HG03159 (cell line): ENCODE measurements around the gene NEDD1.

Experiments used
- ATAC-seq: cut with Tn5 transposase; IDR thresholded peaks from one replicate; pipeline ENCODE4 v1.9.1; 2021; ENCODE audit warnings: mild to moderate bottlenecking, moderate library complexity; ENCODE audit not compliant: unreplicated experiment

NEDD1 gene

DNA sequence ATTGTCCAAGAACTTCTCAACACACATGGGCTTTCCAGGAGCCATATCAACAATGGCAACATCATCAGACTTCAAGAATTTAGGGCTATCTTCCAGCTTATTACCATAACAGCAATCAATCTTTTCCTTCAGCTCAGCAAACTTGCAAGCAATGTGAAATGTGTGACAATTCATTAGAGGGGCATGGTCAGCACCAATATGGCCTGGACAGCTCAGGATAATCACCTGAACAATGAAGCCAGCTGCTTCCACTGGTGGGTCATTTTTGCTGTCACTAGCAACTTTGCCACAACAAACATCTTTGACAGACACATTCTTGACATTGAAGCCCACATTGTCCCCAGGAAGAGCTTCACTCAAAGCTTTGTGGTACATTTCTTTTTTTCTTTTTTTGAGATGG, 5.9 kb upstream of the NEDD1 start:
- ATAC-seq = no peak

DNA sequence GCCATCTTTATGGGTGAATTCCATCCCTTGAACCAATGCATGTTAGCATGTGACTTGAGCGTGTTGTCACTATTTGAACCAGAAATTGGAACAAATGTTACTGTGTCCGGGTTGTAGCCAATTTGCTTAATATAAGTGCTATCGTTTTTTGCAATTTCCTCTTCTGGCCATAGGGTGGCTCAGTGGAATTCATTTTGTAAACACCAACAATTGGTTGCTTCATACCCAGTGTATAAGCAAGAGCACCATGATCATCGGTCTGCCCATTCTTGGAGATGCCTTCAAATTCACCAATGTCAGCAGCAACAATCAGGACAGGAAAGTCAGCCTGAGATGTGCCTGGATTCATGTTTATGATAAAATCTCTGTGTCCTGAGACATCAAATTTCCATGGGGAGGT, 5.0 kb upstream of the NEDD1 start:
- peak; percentile 30 for ATAC-seq

DNA sequence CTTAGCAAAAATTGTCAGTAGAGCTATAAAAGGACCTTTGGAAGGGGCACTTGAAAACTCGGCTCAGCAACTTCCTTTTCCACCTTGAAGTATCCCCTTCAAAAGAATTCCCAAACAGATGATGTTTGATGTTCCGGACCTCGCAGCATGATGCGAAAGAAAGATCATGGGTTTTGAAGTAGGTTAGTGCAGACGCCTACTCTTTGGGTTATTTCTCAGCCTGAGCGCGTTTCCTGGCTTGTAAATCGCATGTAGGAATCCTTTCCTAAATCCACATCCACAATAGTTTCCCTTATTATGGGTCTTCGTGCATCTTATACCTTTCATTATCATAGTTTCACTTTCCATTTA, 584 bp upstream of the NEDD1 start:
- no peak for ATAC-seq

DNA sequence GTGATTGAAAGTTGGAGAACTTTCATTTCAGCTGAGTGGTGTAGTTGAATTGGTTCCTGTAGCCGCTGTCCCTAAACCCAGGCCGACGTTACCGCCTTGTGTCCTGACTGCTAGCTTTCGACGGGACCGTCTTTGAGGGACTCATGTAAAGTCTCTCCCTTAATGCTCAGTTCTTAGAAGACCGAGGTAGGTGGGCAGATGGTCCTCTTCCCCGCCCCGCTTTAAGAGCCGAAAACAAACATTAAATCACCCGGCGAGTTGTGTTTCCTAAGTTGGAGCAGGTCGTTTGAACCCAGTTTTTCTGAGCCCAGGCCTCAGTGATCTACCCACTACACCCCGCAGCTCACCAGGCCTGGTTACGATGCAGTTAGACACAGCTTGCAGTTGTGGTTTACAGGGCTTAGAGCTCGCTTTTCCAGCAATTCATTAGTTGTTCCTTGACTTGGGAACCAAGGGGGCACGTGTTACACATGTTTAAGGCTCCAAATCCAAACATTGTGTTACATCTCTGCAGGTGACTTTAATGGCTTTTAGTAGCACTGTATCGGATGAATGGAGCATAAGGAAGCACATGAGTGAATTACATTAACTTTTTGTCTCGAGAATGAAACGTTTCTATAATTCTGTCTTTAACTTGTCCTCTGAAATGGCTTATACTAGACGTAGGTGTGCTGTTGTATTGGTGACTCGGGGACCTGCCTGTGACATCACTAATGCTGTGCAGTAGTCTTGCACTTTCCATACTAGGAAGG, 790 bp downstream of the NEDD1 start:
- peak; percentile 27 for ATAC-seq

DNA sequence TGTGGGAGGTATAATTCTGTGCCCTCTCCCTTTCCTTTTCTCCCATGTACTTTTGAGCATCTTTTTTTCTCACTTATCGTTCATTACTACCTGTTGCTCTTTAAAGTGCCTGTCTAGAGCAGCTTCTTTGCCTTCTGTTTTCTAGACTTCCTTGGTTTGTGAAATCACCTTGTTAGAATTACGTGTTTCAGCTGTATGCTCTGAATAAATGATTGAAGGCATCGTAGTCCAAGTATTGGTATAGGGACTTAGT, 1.3 kb downstream of the NEDD1 start:
- ATAC-seq = no peak

DNA sequence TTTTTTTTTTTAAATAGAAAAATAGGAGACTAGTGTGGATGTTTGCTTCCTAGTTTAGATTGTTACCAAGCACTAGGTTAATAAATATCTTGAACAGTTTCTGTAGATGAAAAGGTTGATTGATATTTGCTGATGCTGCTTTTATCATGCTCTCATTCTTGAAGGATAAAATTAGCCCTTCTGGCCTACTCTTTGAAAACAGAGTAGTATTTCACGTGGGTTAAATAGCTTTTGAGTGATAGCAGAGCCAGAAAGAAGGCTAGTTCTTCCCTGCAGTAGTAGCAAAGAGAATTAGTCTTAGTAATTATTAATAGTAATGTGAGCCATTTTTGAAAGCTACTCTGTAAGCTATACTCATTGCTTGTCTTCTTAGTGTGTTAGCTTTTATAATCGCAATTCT, 5.2 kb downstream of the NEDD1 start:
- ATAC-seq = no peak

DNA sequence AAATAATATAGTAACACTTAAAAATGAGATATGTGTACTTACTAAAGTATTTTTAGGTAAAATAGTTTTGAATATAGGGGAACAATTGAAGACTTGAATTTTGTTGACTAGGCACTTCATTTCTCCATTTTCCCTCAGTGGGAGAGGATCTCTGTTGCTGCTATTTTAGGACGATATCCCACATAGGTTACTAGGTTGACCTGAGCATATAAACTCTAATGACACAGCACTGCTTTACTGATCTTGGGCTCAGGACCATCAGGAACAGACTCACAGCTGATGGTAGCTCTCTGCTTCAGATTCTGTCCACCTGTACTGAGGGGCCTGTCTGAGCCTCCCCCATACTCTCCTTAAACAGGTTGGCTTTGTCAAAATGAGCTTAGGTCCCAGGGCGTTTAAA, 5.9 kb downstream of the NEDD1 start:
- ATAC-seq = no peak

DNA sequence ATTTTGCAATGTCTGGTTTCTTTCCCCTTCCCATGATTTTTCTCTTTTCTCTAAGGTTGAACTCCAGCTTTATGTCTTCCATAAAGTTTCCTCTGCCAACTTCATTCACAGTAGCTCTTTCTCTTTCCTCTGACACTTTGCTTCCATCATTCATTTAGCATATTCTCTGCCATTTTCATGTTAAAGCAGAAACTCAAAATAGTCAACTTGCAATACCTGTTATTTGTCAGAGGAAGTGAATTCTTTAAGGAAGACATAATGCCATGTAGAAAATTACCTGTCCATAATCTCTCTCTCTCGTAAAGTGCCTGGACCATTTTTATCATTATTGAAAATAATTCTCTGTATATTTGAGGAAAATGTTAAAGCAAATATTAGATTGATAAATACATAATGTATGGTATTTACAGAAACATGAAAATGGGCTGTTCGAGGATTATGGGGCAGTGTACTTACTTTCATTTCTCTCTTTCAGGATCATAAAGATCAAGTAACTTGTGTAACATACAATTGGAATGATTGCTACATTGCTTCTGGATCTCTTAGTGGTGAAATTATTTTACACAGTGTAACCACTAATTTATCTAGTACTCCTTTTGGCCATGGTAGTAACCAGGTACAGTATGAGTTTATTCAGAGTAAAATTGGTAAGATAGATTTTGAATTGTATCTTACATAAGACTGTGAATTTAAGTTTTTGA, 12.6 kb downstream of the NEDD1 start:
- no peak for ATAC-seq

DNA sequence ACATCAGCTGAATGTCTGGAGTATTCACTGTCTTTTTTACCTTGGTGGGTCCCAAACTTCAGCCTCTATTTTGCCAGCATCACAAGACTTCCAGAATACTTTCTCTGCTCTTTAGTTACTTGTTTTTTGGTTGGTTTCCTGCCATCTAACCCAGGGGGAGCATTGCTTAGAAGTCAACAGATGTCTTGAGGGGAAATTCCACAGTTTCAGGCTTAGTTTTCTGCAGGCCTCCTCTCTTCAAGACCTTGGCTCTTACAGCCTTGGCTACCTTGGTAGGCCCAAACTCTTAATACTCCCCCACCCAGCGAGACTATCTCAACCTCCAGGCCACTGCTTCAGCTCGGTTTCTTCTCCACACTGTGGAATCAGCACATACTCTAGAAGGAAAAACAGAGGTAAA, 41.7 kb downstream of the NEDD1 start:
- no peak for ATAC-seq

DNA sequence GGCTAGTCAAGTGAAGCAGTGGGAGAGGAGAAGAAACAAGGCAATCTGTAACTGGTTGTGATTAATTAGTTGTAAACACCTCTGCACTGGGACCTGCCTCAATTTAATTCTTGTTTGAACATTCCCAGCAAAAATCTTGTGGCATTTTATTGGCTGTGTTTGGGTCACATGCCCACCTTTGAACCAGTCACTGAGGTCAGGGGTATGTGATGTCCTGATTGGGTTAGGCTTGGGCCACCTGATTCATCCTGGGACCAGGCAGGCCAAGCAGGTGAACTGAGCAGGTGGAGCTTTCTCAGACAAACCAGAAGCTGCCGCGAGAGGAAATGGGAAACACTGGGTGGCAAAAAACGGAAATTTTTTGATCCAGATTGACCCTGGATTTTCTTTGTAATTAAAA, 72.5 kb downstream of the NEDD1 start:
- no peak for ATAC-seq

DNA sequence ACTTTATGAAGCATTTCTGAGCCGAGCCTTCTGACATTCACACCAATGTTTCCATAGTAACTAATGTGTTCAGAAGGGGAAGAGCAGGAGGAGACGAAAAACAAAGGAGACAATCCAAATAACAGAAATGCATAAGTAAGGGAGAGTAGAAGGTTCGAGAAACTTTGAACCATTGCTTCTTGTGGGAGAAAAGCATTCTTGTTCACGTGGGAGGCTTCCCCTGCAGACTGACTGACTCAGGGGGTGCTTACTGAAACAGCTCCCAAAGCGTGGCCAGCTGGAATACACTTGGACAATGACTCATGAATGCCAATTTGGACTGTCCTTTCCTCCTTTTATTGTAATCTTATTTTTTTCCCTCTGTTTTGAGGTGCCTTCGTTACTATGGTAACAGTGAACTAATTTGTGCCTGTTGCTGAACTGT, 73.9 kb downstream of the NEDD1 start:
- ATAC-seq = no peak

DNA sequence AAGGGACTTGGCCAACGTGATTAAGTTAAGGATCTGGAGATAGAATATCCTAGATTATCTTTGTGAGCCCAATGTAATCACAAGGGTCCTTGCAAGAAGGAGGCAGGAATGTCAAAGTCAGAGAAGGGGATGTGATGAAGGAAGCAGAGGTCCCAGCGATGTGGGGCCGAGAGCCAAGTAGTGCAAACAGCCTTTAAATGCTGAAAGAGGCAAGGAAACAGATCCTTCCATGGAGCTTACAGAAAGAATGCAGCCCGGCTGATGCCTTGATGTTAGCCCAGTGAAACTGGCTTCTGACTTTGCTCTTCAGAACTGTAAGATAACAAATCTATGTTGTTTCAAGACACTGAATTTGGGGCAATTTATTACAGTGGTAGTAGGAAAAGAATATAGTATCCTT, 74.9 kb downstream of the NEDD1 start:
- no peak for ATAC-seq

DNA sequence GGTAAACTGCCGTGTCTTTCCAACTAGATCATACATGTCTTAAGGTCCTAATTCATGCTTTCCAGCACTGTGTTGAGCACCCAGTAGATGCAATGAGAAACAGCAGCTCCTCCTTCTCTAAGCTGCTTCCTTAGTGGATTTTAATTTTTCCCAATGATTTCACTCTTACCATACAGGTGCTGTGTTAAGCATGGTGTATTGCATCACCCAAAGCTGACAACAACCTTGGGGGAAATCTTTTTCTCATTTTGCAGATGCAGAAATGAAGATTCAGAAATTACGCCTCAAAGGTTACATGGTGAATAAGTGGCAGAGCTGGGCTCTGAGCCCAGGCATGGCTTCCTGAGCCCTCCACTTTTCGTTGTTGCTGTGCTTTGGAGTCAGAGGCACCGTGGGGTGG, 75.6 kb downstream of the NEDD1 start:
- no peak for ATAC-seq

DNA sequence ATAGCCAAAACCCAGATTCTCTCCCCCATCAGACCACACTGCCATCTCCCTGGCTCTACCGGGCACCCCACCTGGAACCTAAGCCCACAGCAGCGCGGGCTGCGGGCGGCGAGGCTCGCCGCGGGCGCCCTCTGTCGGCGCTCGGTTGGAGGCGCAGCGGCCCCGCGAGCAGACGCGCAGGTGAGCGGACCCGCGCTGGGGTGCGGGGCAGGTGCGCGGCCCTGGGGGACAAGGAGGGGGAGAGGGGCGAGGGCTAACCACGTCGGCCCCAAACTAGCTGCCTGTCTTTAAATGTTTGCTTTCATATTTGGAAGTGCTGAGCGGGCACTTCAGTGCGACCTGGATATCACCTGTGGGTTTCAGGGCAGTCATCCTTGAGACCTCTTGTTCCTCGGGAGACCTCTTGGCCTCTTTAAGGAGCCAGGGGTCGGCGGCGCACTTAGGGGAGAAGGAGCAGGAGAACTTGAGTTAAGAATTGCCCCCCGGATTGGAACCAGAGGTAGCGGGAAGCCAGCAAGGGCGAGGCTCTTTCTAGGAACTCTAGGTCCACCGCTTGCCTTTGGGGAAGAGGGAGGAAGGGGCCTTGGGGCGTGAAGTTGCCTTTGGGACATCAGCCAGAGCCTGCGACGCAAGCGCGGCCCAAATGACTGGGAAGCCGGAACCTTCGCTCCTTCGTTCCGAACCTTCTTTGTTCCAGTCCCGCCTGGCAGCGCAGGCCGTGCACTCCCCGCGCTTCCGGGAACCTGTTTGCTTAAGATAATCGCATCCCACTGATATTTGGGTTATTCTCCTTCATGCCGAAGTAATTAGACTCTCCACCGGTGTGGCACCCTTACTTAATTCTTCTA, 78.7 kb downstream of the NEDD1 start:
- ATAC-seq = peak; percentile 88

DNA sequence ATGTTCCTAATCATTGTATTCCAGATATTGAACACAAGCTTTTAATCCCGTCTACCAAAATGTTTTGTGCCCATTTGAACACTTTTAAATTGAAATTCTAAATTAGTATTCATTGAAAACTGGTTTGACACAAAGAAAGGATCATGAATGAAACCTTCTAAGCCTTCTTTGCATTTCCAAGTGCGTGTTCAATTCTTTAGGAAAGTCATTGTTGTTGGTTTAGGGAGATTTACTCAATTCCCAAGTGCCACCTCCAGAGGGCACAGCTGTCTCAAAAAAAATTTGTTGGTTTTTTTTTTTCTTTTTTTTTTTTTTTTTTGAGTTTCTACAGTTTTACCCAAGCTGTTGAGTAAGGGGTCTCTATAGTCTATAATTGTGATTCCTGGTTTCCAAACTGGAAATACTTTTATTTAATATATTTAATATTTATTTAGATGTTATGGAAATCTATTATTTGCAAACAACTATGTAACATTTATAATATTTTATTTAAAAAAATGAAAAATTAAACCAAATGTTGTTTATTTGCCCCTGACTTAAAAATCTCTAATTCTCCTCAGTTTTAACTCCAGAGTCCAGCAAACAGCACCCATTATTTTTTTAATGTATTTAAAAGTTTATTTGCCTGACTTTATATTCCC, 79.9 kb downstream of the NEDD1 start:
- ATAC-seq = no peak

DNA sequence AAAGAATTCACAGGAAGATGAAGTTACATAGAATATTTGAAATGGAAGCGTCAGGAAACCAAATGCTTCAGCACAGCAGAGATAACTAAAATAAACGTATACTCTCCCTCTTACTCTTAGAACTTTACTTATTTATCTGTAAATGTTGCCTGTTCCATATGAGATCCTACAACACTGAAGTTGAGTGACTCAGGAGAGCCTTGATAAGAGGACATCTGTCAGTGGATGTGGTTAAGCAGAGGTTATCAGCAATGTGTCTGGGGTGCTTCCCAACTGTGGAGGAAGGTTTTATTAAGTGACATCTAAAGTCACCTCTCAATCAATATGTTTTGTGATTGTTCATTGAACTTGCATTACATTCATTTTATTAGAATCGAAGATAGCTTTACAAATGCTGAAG, 81.9 kb downstream of the NEDD1 start:
- no peak for ATAC-seq

DNA sequence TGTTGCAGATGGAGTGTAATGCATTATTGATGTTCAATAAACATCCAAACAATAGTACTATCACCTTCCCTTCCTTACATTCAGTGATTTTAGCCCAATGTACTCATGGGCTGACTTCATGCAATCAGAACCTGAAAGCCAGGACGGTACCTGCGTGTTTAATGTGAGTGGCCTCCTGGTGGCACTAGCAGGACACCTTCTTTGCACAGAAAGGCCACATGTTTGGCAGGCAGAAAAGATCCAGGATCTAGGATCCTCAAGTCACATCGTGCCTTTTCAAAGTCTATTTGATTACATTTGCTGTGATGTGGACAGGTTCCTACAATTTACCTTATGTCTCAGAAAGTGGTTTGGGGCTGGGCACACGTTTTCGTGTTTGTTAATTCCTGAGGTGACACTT, 82.9 kb downstream of the NEDD1 start:
- no peak for ATAC-seq

DNA sequence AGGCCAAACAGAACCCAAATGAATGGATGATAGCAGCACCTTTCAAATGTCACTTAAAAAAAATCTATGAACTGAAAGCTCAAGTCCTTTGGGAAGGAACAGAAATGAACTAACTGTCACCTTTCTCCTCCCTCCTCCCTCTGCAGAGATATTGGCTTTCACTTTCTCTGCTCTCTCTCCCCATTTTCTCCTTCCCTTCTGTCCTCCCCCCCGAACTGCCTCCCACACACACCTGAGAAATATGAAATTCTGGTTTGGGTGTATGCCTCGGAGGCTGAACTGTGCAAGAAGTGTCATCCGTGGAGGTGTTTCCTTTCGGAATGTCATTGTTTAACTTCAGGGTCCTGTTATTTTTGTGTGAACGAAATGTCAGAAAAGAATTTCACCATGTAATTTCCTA, 87.8 kb downstream of the NEDD1 start:
- no peak for ATAC-seq

DNA sequence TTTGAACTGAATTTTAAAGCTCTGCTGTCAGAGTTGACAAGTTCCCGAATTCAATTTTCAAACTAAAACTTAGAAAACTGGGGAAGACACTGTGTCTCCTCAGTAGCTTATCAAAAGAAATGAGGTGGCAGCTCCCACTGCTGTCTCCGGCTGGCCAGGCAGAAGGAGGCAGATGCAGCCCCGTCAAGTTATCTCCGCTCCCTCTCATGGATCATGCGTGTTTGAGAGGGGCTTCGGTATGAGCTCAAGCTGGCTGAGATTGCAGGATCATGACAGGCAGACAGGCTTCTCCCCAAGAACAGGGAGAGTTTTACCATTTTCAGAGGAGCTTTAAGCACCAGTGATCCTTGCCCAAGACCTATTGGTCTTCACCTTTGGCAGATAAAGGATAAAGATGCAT, 88.8 kb downstream of the NEDD1 start:
- ATAC-seq = no peak

DNA sequence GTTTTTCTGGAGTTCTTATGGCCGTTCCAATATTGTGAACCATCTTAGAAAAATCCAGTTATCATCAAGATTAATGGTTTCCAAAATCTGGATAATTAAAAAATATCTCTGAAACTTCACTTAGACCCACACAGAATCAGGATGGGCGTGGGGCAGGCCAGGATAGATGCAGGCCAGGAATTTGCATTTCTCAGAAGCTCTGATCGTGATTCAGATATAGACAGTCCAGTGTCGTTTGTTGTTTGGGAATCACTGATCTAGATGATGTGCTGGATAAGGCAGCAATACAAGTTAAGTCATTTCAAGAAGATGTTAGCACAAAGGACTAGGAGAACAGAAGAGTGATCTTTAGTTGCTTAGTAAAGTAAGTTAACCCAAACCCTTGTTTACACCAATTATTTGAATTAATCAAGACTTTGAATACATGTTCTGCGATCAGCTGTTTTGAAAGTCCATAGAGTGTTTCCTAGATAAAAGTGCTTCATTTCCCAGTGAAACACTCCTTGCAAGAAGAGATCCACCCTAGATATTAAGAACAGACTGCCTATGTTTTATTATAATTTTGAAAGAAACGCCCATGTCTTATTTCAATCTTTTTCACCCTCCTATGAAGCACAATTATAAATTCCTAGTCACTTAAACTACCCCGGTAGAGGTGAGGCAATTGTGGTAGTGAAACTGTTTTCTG, 90.9 kb downstream of the NEDD1 start:
- no peak for ATAC-seq

DNA sequence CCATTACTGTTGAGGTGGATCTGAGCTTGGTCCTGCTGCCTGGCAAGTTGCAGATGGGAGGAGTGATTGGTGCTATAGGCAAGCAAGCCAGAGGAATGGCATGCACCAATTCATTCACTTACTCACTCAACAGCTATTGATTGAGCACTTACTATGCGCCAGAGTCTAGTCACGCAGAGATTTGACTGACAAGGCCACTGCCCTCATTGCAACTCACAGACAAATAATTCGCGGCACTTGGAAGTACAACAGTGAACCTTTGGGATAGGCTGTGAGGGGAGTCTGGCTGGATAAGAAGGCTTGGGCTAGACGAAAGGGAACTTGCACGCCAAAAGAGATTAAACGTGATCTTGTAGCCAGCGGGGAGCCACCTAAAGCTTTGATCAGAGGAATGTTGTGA, 96.2 kb downstream of the NEDD1 start:
- ATAC-seq = no peak
